ENCODE measurements around the gene SHROOM3. TPM values are rescaled to one million over a fixed set of nuclear protein-coding genes. Genes with fewer than 3 reads are reported as not detected.

Gene SHROOM3
- total and polyA plus RNA-seq, 4 donors = 14.4 to 75.1 (median 47.3) TPM

GRCh38 chr4:76525751-76526150 lies 90.7 kb downstream of the SHROOM3 start:
- peak overlapping the region in 1 of 2 donors; percentile 55 for H3K27ac ChIP-seq (ENCODE audit: low read depth in 1 of 2, low read length in 1 of 2)
- H3K36me3 ChIP-seq (ENCODE audit: control insufficient read depth in 4 of 4, insufficient read depth in 4 of 4, low read length in 4 of 4) = no peaks in the 10 kb centered on the region
- DNase-seq = no peak
- TF ChIP-seq CTCF (IDR thresholded peaks at IDR 0.05; ENCODE audit: control extremely low read depth, extremely low read depth) = no peak
- ATAC-seq (ENCODE audit: insufficient read depth, low FRiP score) = no peak
- peaks cover 0 to 3% (median 0%) of the 10 kb centered on the region in 3 donors for H3K27me3 ChIP-seq (ENCODE audit: control insufficient read depth in 3 of 3, insufficient read depth in 3 of 3, low read length in 2 of 3)
- no peak overlapping the region for H3K9ac ChIP-seq (ENCODE audit: insufficient read depth in 1 of 2, low read length in 2 of 2)
- H3K9me3 ChIP-seq (ENCODE audit: control insufficient read depth in 4 of 4, insufficient read depth in 3 of 4, low read length in 3 of 4) = peaks cover 0 to 2% (median 0%) of the 10 kb centered on the region in 4 donors
- 88 to 96% methylated on average over 4 of the region's 4 CpGs for WGBS, 2 donors
- H3K4me1 ChIP-seq (ENCODE audit: control insufficient read depth in 5 of 5, insufficient read depth in 5 of 5, low read length in 5 of 5) = peaks cover 0 to 3% (median 0%) of the 10 kb centered on the region in 5 donors
- no peak overlapping the region for H3K4me3 ChIP-seq

- Histone ChIP-seq H3K27ac (ENCODE audit: low read depth in 1 of 2, low read length in 1 of 2) (peak overlapping the region in 1 of 2 donors; percentile 75), H3K9me3 (ENCODE audit: control insufficient read depth in 4 of 4, insufficient read depth in 3 of 4, low read length in 3 of 4) (no peaks in the 10 kb centered on the region), H3K4me3 (no peak overlapping the region), H3K36me3 (ENCODE audit: control insufficient read depth in 4 of 4, insufficient read depth in 4 of 4, low read length in 4 of 4) (no peaks in the 10 kb centered on the region), H3K4me1 (ENCODE audit: control insufficient read depth in 5 of 5, insufficient read depth in 5 of 5, low read length in 5 of 5) (peaks cover 0 to 3% (median 0%) of the 10 kb centered on the region in 5 donors), H3K9ac (ENCODE audit: insufficient read depth in 1 of 2, low read length in 2 of 2) (no peak overlapping the region), H3K27me3 (ENCODE audit: control insufficient read depth in 3 of 3, insufficient read depth in 3 of 3, low read length in 2 of 3) (peaks cover 0 to 3% (median 0%) of the 10 kb centered on the region in 3 donors)
- WGBS, 2 donors = 28 to 40% methylated on average over 2 of the region's 2 CpGs
- TF ChIP-seq CTCF (IDR thresholded peaks at IDR 0.05; ENCODE audit: control extremely low read depth, extremely low read depth) = no peak
- DNase-seq (peak; percentile 17 to 70 (median 61)), ATAC-seq (ENCODE audit: insufficient read depth, low FRiP score) (peak; percentile 85)
Measured at GRCh38 chr4:76526585-76526990, 91.6 kb downstream of the SHROOM3 start.

GRCh38 chr4:76527666-76528065 lies 92.6 kb downstream of the SHROOM3 start:
- H3K27ac ChIP-seq (ENCODE audit: low read depth in 1 of 2, low read length in 1 of 2) = no peak overlapping the region
- no peaks in the 10 kb centered on the region for H3K36me3 ChIP-seq (ENCODE audit: control insufficient read depth in 4 of 4, insufficient read depth in 4 of 4, low read length in 4 of 4)
- peaks cover 0 to 3% (median 0%) of the 10 kb centered on the region in 3 donors for H3K27me3 ChIP-seq (ENCODE audit: control insufficient read depth in 3 of 3, insufficient read depth in 3 of 3, low read length in 2 of 3)
- peaks cover 0 to 3% (median 0%) of the 10 kb centered on the region in 5 donors for H3K4me1 ChIP-seq (ENCODE audit: control insufficient read depth in 5 of 5, insufficient read depth in 5 of 5, low read length in 5 of 5)
- H3K9ac ChIP-seq (ENCODE audit: insufficient read depth in 1 of 2, low read length in 2 of 2) = no peak overlapping the region
- ATAC-seq (ENCODE audit: insufficient read depth, low FRiP score) (no peak), DNase-seq (no peak)
- TF ChIP-seq CTCF (IDR thresholded peaks at IDR 0.05; ENCODE audit: control extremely low read depth, extremely low read depth) = no peak
- no peak overlapping the region for H3K4me3 ChIP-seq
- H3K9me3 ChIP-seq (ENCODE audit: control insufficient read depth in 4 of 4, insufficient read depth in 3 of 4, low read length in 3 of 4) = no peaks in the 10 kb centered on the region
- 87 to 91% methylated on average over 5 of the region's 5 CpGs for WGBS, 2 donors

- TF ChIP-seq CTCF (IDR thresholded peaks at IDR 0.05; ENCODE audit: control extremely low read depth, extremely low read depth) = no peak
- Histone ChIP-seq H3K36me3 (ENCODE audit: control insufficient read depth in 4 of 4, insufficient read depth in 4 of 4, low read length in 4 of 4) (no peaks in the 10 kb centered on the region), H3K9me3 (ENCODE audit: control insufficient read depth in 4 of 4, insufficient read depth in 3 of 4, low read length in 3 of 4) (no peaks in the 10 kb centered on the region), H3K27ac (ENCODE audit: low read depth in 1 of 2, low read length in 1 of 2) (no peak overlapping the region), H3K4me1 (ENCODE audit: control insufficient read depth in 5 of 5, insufficient read depth in 5 of 5, low read length in 5 of 5) (peaks cover 0 to 4% (median 3%) of the 10 kb centered on the region in 5 donors), H3K27me3 (ENCODE audit: control insufficient read depth in 3 of 3, insufficient read depth in 3 of 3, low read length in 2 of 3) (peaks cover 0 to 3% (median 0%) of the 10 kb centered on the region in 3 donors), H3K4me3 (no peak overlapping the region), H3K9ac (ENCODE audit: insufficient read depth in 1 of 2, low read length in 2 of 2) (no peak overlapping the region)
- 59 to 71% methylated on average over 1 to 2 of the region's 2 CpGs for WGBS, 2 donors
- no peak for ATAC-seq (ENCODE audit: insufficient read depth, low FRiP score)
- no peak for DNase-seq
Measured at GRCh38 chr4:76531597-76531996, 96.6 kb downstream of the SHROOM3 start.
